Peyer's patch (tissue), 4 donors: ENCODE data around the gene TRMT5. TPM values are rescaled to one million over a fixed set of nuclear protein-coding genes. Genes with fewer than 3 reads are reported as not detected.

Experiments used
- DNase-seq, 3 donors: peaks; one replicate each; pipeline ENCODE4 v3.0.0-alpha.2; 2017 to 2019
- H3K27ac ChIP-seq, 4 donors: fragments of 200-600 bp; sonication (generic); one replicate each; pipeline ENCODE4 v1.5.1; 2016 to 2019
- H3K27me3 ChIP-seq, 2 donors: fragments of 200-600 bp; sonication (generic); one replicate each; pipeline ENCODE4 v1.5.1; 2019
- H3K36me3 ChIP-seq, 3 donors: fragments of 200-600 bp; sonication (generic); one replicate each; pipeline ENCODE4 v1.5.1; 2016 to 2019
- H3K4me1 ChIP-seq, 4 donors: fragments of 200-600 bp; sonication (generic); one replicate each; pipeline ENCODE4 v1.5.1; 2016 to 2019
- H3K4me3 ChIP-seq, 4 donors: fragments of 200-600 bp; sonication (generic); 1 replicate in 3 of 4; 2 replicates in 1 of 4; pipeline ENCODE4 v1.5.1; 2016 to 2019; ENCODE audit warnings: mild to moderate bottlenecking in 1 of 4
- H3K9me3 ChIP-seq, 4 donors: fragments of 200-600 bp; sonication (generic); one replicate each; pipeline ENCODE4 v1.5.1; 2016 to 2019; ENCODE audit warnings: mild to moderate bottlenecking in 1 of 4
- CTCF ChIP-seq, 6 experiments: fragments of 450-650 bp in 4 of 6; fragments of 200-600 bp in 2 of 6; sonication (generic) in 1 of 6; IDR thresholded peaks; one replicate each; pipeline ENCODE4 v1.5.1; 2017 to 2019; ENCODE audit warnings: antibody characterized with exemption in 6 of 6, mild to moderate bottlenecking in 3 of 6, moderate library complexity in 1 of 6
- POLR2A ChIP-seq, 2 donors: fragments of 450-650 bp; IDR thresholded peaks; one replicate each; pipeline ENCODE4 v1.5.1; 2017; ENCODE audit warnings: antibody characterized with exemption in 2 of 2, mild to moderate bottlenecking in 2 of 2, moderate library complexity in 2 of 2
- total RNA-seq, 4 donors: library from RNA; depleted of rRNA; stranded (reverse); fragments of >200 nt; gene quantifications; one replicate each; pipeline ENCODE4 v1.1.0, GENCODE V29; 2016

The TRMT5 gene
- total RNA-seq, 4 donors from 2014 or later: 4.0 to 11.0 (median 5.0) TPM

- H3K27me3 ChIP-seq: no peaks in the 10 kb centered on the region
- no peaks in the 10 kb centered on the region for H3K9me3 ChIP-seq
- DNase-seq: no peak
- H3K4me1 ChIP-seq: no peaks in the 10 kb centered on the region
- no peaks in the 10 kb centered on the region for H3K36me3 ChIP-seq
- no peak overlapping the region for H3K27ac ChIP-seq
- TF ChIP-seq POLR2A (IDR thresholded peaks at IDR 0.05) (no peak), CTCF (IDR thresholded peaks at IDR 0.05) (no peak)
- H3K4me3 ChIP-seq: no peak overlapping the region
Observed at GRCh38 chr14:60964904-60965303, 16.0 kb downstream of the TRMT5 start.

GRCh38 chr14:60963761-60964160 lies 17.1 kb downstream of the TRMT5 start:
- Histone ChIP-seq H3K9me3 (peaks cover 0 to 3% (median 0%) of the 10 kb centered on the region in 4 donors), H3K4me1 (no peaks in the 10 kb centered on the region), H3K27ac (no peak overlapping the region), H3K27me3 (no peaks in the 10 kb centered on the region), H3K4me3 (no peak overlapping the region), H3K36me3 (no peaks in the 10 kb centered on the region)
- no peak for DNase-seq
- TF ChIP-seq CTCF (IDR thresholded peaks at IDR 0.05) (no peak), POLR2A (IDR thresholded peaks at IDR 0.05) (no peak)

- H3K36me3 ChIP-seq: no peaks in the 10 kb centered on the region
- TF ChIP-seq CTCF (IDR thresholded peaks at IDR 0.05) (no peak), POLR2A (IDR thresholded peaks at IDR 0.05) (no peak)
Observed at GRCh38 chr14:60958146-60958545, 22.7 kb downstream of the TRMT5 start.

GRCh38 chr14:60956632-60957031 lies 24.2 kb downstream of the TRMT5 start:
- no peaks in the 10 kb centered on the region for H3K27me3 ChIP-seq
- no peak overlapping the region for H3K4me3 ChIP-seq
- no peak for TF ChIP-seq POLR2A (IDR thresholded peaks at IDR 0.05)
- no peak for TF ChIP-seq CTCF (IDR thresholded peaks at IDR 0.05)
- peaks cover 0 to 12% (median 0%) of the 10 kb centered on the region in 4 donors for H3K9me3 ChIP-seq
- H3K27ac ChIP-seq: no peak overlapping the region
- H3K36me3 ChIP-seq: no peaks in the 10 kb centered on the region
- DNase-seq: no peak
- H3K4me1 ChIP-seq: no peaks in the 10 kb centered on the region

More at GRCh38 chr14:60958146-60958545, 22.7 kb downstream of the TRMT5 start:
- Histone ChIP-seq H3K4me3 (no peak overlapping the region), H3K4me1 (no peaks in the 10 kb centered on the region), H3K27me3 (no peaks in the 10 kb centered on the region), H3K27ac (no peak overlapping the region), H3K9me3 (peaks cover 0 to 12% (median 0%) of the 10 kb centered on the region in 4 donors)
- no peak for DNase-seq

- H3K36me3 ChIP-seq: no peaks in the 10 kb centered on the region
- DNase-seq: no peak
- H3K27ac ChIP-seq: no peak overlapping the region
- H3K27me3 ChIP-seq: no peaks in the 10 kb centered on the region
- TF ChIP-seq POLR2A (IDR thresholded peaks at IDR 0.05) (no peak), CTCF (IDR thresholded peaks at IDR 0.05) (no peak)
- no peaks in the 10 kb centered on the region for H3K4me1 ChIP-seq
- peaks cover 0 to 12% (median 0%) of the 10 kb centered on the region in 4 donors for H3K9me3 ChIP-seq
- no peak overlapping the region for H3K4me3 ChIP-seq
Observed at GRCh38 chr14:60956202-60956601, 24.7 kb downstream of the TRMT5 start.
